Activated T-helper 1 cell treated with anti-CD3 and anti-CD28 coated beads, Interleukin-2, amount 50 U/mL, for 16 hours (primary cell): ENCODE results near the gene HACD4.
"Not testable (repeated sequence)": the region's sequence is repeated elsewhere in the genome, so short reads cannot be mapped to it uniquely, and the experiment has no call there.

Experiments used
- DNase-seq, 2 donors: peaks; one replicate each; pipeline ENCODE4 v3.0.0-alpha.2; 2020; ENCODE audit warnings: low read depth in 1 of 2, low spot score in 1 of 2

Gene HACD4

DNA sequence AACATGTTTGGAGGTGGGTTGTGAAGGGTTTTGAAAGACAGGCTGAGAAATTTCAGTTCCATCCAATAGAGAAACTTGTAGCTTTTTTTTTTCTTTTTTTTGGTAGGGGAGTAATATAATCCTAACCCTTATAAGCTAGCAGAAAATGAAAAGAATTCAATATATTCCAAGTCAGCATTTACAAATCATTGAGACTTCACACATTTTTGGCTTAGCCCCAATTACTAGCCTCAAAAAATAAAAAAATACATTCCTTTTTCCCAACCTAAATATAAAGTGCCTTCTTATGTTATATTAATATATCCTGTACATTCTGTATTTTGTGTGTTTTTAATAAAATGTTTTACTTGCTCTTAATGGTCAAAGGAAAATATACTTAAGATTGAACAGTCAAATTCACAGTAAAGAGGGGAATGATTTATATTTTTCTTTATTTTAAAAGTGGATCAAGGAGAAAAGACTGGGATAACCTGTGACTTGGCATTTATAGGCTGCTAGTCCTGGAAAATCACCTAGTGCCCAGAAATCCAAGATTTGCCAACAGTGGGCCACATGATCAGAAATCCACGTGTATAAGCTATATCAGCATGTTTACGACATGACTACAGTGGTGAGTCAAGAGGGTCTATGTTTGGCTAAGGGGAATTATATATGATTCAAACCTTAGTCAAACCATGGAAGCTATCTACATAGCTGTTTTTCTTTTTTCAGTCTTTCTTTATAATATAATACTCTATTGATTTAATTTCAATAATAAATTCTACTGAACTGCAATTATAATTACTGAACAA is 14.5 kb downstream of the HACD4 start:
- no peak for DNase-seq

DNA sequence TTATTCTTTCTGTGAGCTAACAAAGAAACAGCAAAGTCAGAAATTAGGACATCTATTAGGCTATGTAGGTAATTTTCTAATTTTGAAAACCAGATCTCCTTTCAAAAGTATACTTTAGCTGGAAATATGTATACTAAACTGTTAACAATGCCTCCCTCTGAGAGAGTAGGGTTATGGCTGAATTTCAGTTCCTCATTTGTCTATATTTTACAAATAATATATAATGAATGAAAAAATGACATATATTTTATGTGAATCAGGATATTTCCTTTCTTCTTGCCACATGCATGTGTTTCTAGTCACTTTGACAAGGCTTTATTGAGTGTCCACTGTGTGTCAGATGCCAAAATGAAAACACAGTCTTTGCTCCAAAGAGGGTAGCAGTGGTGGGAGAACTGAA is 15.4 kb downstream of the HACD4 start:
- DNase-seq = no peak

DNA sequence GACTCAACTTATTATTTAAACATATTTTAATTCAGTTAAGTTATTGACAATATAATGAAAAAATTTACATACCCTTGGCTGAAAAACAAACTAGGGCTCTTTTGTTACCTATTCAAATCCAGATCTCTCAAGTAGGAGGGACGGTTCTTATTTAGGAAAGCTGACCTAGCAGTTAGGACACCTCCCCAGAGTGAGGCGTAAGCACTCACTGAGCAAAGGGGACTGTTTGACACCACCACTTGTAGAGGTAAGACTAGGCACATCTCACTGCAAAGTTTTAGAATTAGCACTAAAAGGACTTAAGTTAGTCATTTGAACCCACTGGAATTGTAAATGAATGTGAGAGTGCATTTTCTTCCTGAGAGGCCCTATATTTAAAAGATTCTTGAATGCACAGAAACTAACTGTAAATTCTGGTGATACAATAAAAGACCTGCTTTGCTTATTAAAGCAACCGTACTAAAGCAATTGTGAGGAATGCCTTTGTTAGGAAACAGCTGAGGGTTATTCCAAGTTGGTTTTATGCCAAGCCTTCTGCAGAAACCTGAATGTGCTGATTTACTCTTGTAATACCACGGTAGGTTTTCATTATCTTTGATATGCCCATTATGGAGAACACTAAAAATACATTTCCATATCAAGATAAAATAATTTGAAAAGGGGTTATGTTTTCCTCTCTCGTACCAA is 16.2 kb downstream of the HACD4 start:
- DNase-seq = no peak

DNA sequence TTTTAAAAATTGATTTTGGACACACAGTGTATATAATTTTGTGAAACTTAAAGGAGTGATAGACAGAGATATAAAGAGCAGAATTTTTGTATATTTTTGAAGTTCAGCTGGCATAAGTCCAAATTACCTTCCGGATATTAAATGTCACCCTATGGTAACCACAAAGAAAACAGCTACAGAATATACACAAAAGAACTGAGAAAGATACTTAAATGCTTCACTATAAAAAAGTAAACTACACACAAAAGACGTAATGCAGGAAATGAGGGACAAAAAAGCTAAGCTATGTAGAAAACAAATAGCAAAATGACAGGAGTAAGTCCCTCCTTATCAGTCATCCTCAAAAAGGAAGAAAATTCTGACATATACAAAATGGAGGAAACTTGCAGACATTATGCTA is 29.4 kb downstream of the HACD4 start:
- no peak for DNase-seq

DNA sequence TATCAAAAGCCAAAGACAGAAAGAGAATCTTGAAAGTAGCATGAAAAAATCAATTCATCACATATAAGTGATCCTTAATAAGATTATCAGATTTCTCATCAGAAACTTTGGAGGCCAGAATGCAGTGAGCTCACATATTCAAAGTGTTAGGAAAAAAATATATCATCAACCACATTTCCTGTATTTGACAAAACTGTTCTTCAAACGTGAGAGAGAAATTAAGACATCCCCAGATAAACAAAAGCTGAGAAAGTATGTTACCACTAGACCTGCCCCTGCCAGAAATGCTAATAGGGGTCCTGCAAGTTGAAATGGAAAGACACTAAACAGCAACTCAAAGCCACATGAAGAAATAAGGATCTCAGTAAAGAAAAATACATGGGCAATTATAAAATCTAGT is 29.9 kb downstream of the HACD4 start:
- DNase-seq = no peak

DNA sequence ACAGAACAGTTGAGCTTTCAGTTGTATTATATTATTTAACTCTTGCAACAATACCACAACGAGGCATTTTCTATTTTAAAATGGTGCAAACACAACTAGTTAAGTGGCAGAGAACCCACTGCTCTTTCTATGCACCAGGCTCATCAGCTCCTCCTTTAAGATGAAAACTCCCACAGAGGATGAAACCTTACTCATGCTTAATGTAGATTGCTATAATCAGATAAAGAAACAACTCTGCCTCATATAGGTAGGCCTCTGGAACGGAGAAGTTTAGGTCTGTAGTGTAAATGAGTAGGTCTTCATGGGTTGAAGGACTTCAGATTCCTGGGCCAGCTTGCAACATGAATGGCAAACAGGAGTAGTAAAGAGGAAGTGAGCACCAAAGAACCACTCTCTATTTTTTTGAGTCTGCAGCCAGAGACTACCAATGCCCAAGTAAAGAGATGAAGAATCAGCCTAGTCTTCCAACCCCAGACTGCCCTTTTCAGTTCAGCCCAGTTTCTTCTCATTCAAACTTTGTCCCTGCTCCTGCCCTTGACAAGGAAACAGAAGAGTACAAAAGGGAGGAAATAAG is 33.9 kb downstream of the HACD4 start:
- DNase-seq = no peak

DNA sequence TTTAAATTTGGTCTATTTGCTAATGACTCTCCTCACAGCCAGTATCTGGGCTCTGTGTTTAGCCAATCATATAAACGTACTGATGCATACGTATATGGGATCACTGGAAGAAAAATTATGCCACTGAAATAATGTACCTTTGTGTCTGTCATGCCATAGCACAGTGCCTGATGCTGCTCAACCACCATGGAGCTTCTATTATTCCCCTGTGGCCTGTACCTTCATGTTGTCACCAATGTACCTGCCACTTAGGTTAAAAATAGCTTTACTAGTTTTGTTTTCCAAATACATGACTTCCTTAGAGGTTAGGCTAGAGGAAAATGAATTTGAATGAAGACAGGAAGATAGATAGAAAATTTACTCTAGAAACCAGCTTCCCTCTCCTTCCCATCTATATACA is 34.6 kb downstream of the HACD4 start:
- no peak for DNase-seq

DNA sequence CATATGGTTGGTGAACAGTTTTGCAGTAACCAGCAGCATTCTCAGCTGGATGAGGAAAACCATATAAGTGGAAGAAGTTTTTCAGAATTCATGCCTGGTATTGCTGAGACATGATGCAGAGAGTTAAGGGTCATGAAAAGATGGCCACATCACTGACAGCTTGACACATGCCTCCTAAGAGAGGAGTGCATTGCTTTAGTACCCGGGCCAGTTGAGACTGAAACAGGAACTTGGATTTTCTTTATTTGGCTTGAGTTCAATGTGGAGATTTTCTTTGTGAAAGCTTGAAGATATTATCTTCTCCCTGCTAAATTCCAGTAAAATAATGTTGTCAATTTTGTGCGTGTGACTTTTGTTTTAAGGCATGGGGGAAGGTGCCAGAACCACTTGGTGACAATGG is 35.8 kb downstream of the HACD4 start:
- no peak for DNase-seq

DNA sequence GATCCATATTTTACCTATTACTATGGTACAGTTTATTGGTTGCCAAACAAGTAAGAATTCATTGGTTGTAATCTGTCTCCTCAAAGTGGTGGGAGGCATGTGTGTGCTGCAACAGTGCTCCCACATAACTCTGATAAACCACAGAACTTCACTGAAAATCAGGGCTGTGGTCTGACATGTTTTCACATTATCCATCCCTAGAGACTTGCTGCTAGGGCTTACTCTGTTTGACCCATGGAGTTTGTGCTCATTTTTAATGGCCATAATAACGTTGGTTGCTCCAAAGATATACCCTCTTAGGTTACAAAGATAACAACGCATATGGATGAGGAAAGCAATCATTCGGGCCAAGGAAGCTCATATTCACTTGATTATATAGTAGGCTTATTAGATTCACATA is 37.0 kb downstream of the HACD4 start:
- no peak for DNase-seq

DNA sequence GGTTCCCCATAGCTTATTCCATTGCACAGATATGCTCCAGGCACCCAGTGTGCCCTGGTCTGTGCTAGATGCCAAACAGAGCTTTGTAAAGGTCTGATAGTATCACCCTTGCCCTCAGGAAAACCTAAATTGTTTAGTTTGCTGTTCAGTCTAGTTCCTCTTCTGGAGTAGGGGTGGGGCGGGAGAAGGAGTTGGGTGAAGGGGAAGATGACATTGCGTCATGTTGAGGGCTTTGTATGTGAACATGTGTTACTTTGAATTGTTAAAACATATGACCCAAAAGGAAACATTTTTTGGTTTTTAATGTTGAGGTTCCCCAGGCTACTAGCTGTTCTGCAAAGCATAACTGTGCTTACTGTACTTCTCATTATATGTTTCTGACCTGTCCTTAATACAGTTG is 40.6 kb downstream of the HACD4 start:
- DNase-seq = no peak

DNA sequence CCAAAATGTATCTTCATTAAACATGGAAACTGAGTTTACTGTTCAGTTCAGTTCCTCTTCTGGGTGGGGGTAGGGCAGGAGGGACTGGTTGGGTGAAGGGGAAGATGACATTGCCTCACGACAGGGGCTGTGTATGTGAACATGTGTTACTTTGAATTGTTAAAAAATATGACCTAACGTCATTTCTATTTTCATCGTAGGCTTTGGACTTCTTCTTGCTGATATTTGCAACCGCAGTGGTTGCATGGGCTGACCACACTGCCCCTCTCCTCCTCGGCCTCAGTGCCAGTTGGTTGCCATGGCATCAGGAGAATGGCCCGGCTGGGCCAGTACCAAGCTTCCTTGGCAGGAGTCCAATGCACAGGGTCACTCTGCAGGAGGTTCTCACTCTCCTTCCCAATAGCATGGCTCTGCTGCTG is 41.5 kb downstream of the HACD4 start:
- DNase-seq = no peak

DNA sequence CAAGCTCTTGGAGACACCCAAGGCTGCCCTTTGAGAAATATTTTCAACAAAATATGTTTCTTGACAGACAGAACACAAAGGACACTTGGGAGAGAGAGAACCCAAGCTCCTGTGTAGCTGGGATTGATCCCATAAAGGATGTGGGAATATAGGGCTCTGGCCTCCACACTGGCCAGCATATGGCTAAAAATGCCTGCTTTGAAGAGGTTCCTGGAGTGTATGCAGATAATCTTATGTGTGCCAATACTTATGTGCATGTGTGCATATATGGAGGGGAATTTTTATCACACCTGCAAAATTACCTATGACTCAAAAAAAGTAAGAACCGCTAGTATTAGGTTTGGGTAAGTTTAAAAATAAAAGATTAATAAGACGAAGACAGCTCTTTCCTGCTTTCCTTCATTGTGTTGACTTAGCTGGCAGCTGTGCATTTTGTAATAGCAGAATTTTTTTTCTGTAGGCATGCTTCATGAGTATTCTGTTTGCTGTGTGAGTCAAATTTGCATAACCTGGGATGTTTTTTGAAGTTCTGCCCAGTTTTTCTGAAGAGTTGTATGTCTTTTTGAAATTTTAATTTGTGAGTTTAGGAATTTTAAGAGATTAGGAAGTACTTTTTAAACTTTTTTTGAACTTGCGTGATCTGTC is 42.6 kb downstream of the HACD4 start:
- no peak for DNase-seq

DNA sequence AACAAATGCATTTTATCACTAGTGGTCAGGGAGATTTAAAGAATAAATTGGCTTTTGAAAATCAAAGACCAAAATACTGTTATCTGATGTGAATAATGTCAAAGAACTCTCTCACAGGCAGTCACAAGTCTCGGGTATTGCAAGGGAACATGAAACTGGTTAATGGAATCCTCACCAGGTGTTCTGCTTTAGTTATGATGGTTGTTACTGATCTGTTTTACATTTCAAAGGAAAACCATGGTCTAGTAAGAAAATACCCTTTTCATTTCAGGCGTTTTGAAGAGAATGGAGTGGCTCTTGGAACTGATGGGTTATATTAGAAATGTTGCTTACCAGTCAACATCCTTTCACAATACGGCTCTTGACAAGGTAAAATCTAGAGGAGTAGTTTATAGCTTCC is 43.4 kb downstream of the HACD4 start:
- no peak for DNase-seq

DNA sequence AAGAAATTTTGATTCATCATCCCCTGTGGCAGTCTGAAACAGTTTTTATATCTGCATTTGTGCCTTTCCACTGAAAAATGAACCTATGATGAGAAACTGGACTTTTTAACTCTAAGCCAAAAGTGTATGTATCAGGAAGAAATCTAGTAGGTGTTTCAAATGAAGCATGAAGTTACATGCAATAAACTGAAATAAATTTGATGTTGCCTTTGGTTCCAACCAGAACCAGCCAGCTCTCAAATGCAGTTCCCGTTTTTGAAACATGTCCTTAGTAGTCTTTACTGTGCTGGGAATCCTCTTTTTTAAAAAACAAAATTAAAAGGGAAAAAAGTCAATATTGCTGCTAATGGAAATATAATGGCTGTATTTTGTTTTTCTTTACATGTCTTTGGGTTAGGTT is 43.9 kb downstream of the HACD4 start:
- DNase-seq = no peak

DNA sequence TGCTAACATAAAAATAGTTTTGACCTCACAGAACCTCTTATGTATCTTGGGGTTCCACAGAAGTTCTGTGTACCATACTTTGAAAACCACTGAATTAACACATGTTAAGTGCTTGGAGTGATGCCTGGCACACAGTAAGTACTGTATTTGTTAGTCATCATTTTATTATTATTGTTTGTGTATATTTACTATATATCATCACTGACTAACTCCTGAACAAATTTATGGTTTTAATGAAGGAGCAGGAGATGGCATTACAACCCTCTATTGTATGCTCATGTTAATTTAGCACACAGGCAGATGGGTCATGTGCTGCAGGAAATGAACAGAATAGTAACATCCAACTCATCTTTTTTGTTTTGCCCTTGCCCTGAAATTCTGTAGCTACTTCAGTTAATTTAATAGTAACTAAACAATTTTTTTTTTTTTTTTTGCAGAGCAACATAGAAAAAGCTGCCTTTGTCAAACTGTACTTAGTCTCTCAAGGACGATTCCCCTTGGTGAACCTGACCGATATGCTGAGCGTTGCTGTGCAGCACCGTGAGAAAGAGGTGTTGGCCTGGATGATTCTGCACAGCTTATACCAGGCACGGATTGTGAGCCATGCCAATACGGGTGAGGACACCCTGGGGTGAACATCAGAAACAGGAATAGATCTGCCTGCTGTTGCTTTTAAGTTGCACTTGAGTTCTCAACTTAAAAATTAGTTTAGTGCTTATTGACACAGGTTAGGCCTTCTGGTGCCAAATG is 45.4 kb downstream of the HACD4 start:
- DNase-seq = no peak

DNA sequence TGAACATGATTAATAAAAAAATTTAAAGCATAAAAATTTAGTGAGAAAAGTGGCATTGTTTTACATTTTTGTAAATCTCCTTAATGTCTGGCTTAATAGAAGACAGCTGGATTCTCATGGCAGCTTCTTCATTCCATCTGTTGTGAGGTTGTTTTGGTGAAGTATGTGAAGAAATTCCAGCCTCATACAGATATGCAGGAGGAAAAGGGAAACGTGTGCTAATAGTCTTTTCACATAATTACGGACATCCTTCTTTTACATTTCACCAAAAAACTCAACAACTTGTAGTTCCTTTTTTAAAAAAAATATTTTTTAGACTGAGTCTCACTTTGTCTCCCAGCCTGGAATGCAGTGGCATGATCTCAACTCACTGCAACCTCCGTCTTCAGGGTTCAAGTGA is 46.9 kb downstream of the HACD4 start:
- DNase-seq = no peak

DNA sequence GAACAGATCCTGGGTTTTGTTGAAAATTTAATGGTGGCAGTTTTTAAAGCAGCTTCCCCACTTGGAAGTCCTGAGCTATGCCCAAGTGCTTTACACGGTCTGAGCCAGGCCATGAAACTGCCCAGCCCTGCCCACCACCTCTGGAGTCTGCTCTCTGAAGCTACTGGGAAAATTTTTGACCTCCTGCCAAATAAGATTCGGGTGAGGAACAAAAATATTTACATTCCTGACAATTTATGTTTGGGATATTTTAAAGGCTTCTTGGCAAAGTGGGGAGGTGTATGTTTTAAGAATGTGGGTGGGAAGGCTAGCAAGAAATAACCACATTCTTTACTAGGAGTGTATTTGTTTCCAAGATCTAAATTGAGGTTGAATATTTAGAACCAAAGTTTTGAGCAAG is 50.0 kb downstream of the HACD4 start:
- DNase-seq = no peak

DNA sequence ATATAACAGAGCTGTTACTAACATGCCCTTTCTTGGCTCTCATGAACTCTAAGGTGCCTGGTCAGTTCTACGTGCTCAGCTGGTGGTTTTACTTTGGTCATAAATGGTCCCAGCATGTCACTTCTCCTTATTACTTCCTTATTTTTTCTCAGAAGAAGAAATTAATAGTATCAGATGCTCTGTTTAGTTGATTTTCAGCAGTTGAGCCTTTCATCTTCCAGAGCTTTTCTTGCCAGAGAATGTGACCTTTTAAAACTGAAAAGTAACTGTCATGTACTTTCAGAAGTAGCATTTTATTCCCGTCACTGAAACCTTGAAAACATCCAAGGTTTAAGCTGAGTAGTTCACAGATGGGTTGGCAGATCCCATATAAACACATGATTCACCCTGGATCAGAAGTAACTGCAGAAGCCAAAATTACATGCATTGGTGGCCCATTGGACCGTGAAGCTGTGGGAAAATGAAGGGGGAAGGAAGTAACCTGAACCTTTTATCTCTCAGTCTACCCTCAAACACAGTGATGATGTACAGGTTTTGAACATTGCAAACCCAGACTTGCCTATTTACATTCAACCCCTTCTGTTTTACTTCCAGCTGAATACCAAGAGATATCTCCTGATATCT is 50.5 kb downstream of the HACD4 start:
- DNase-seq = no peak

DNA sequence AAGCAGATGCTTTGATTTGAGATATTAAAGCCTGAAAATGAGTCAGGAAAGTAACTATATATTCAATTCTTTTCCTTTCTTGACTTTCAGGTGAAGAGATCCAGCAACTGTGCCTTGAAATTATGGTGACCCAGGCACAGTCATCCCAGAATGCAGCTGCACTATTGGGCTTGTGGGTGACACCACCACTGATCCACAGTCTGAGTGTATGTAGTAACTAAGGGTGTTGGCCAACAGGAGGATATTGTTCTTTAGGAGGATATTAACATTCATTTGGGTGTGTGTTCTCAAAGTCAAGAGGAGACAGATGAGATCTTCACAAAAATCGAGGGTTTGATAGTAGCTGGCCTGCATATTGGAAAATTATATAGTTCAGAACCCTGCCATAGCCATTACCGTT is 53.2 kb downstream of the HACD4 start:
- no peak for DNase-seq

DNA sequence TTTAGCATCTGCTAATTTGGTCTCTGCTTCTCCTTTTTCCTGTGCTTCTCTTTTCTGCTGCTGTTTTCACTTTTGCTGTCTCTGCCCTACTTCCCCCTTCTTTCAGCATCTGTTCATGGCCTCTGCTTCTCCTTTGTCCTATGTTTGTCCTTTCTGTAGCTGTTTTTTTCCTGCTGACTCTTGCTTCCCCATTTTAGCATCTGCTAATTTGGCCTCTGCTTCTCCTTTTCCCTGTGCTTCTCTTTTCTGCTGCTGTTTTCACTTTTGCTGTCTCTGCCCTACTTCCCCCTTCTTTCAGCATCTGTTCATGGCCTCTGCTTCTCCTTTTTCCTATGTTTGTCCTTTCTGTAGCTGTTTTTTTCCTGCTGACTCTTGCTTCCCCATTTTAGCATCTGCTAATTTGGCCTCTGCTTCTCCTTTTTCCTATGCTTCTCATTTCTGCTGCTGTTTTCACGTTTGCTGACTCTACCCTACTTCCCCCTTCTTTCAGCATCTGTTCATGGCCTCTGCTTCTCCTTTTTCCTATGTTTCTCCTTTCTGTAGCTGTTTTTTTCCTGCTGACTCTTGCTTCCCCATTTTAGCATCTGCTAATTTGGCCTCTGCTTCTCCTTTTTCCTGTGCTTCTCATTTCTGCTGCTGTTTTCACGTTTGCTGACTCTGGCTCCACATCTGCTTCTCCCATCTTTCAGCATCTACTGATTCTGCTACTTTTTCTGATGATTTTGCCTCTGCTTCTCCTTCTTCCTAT is 57.1 kb downstream of the HACD4 start:
- not testable (repeated sequence) for DNase-seq
